Mucosa of gallbladder (tissue), 1 donor: ENCODE results near the gene GRID1. TPM values are rescaled to one million over a fixed set of nuclear protein-coding genes. Genes with fewer than 3 reads are reported as not detected.
"Not testable (repeated sequence)": the region's sequence is repeated elsewhere in the genome, so short reads cannot be mapped to it uniquely, and the experiment has no call there.

Experiments used
- DNase-seq: peaks from one replicate; pipeline ENCODE4 v3.0.0-alpha.2; 2020; ENCODE audit warnings: low spot score
- total RNA-seq: library from RNA; stranded (reverse); gene quantifications from one replicate; pipeline ENCODE4 v1.2.1, GENCODE V29; 2021
- donor health status: DM: no; HTN: no; CAD: no.

Gene GRID1
- total RNA-seq, 1 donor from 2014 or later: 6.3 TPM

DNA sequence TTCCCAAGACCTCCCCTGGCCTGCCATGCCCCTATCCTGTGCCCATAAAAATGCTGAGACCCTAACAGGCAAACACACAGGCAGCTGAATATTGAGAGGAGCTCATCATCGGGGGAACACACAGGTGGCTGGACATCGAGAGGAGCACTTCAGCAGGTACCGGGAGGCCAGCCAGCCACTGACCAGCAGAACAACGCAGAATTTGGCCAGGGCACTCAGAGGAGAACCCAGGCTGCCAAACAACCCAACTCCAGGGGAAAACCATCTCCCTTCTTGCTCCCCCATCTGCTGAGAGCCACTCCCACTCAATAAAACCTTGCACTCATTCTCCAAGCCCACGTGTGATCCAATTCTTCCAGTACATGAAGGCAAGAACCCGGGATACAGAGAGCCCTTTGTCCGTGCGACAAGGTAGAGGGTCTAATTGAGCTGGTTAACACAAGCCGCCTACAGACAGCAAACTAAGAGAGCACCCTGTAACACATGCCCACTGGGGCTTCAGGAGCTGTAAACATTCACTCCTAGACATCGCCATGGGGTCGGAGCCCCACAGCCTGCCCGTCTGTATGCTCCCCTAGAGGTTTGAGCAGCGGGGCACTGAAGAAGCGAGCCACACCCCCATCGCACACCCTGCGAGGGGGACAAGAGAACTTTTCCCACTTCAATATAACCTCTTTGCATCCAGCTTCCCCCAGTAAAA lies 258.8 kb downstream of the GRID1 start:
- DNase-seq: not testable (repeated sequence)

DNA sequence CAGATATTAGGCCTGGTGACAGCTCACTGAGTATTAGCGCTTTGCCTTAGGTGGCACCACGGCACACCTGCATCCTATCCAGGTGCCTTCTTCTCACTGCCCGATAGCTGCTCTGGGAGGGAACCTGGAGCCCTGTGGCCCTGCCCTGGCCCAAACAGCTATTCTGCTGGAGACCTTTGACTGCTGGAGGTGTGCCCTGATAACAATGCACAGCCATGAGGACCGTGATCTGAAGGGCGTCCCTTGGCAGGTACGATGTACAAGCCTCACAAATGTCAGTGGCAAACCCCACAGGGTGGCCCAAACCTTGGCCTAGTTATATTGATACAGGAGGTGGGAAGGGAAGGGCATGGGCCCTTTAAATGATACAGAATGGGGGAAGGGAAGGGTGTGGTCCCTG lies 259.5 kb downstream of the GRID1 start:
- DNase-seq: no peak

DNA sequence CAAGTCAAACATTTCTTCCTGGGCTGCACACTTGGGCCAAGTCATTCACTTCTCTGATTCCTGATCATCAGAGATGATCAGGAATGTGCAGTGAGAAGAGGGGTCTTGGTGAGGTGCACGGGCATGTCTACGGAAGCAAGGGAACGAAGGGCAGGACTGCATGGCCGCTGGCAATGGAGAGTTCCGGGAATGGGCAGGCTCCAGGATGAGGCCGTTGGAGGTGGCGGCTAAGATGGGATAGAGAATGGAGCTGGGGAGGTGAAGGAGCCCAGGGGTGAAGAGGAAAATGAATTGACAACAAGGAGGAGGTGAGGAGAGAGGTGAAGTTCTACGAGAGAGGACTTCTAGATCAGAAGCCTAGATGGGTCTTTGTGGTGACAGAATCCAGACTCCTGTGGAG lies 260.0 kb downstream of the GRID1 start:
- no peak for DNase-seq

DNA sequence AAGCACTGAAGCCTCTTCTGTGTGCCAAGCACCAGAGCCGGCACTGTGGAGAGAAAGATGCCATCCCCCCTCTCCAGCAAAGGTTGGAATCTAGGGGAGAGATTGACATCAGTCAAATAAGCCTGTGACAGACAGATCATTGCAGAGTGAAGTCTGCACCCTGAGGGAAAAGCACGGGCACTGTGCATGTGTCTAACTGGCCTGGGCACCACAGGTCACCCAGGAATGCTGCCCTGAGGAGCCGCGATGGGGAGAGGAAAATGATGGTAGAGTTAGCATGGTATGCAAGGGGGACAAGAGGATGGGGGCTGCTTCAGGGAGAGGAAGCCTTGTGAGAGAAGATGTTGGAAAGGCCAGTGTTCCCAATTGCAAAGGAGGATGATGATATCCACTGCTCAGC lies 261.0 kb downstream of the GRID1 start:
- DNase-seq: no peak

DNA sequence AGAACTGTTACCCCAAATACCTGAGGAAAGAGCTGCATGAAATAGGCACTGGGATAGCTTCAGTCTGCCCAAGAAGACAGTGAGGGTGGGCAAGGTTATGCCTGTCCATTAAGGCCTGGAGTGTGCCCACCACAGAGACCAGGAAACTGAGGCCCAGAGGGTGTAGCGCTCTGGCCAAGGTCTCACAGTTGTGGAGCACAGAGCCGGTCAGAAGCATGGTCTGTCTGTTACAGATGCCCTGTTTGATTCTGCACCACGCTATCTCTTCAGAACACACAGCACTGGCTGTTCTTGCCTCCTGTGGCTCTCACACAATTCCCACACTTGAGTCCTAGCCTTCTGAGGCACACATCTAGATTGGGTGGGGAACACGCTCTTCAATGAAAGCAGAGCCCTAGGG lies 261.4 kb downstream of the GRID1 start:
- DNase-seq: no peak

DNA sequence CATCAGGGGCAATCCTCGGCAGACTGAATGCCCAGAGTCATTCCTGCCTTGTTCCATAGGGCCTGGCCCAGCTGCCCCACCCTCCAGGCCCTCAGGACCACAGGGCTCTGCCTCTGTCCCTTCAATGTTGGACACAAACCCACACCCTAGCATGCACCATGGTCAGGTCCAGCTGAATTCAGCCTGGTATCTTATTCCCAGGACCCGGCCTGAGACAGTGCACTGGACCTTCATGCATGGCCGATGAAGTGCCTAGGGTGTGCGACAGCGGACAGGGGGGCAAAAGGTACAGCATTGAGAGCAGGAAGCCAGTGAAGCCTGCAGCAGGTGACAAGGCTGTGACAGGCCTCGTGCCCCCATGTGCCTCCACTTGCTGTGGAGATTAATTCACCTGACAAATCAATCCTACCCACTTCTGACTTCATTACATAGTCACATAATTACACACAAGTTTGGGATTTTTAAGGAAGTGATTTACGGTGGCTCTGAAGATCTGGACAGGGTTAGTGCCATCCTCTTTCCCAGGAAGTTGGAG lies 261.9 kb downstream of the GRID1 start:
- no peak for DNase-seq

DNA sequence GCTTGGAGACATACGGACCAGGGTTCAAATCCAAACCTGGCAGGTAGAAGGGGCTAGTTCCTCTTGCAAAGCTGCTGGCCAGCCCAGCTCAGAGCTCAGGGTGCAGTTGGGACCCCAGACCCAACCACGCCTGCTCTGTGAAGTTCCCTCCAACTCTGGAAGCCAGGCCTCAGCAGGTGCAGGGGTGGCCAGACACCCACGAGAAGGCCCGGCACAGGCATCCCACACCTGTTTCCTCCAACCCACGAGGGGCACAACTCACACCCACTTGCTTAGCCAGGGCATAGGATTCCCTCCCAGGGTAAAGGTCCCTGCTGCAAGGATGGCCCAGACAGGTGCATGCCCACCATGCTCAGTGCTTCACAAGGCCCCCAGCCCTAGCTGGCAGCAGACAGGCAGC lies 262.4 kb downstream of the GRID1 start:
- no peak for DNase-seq

DNA sequence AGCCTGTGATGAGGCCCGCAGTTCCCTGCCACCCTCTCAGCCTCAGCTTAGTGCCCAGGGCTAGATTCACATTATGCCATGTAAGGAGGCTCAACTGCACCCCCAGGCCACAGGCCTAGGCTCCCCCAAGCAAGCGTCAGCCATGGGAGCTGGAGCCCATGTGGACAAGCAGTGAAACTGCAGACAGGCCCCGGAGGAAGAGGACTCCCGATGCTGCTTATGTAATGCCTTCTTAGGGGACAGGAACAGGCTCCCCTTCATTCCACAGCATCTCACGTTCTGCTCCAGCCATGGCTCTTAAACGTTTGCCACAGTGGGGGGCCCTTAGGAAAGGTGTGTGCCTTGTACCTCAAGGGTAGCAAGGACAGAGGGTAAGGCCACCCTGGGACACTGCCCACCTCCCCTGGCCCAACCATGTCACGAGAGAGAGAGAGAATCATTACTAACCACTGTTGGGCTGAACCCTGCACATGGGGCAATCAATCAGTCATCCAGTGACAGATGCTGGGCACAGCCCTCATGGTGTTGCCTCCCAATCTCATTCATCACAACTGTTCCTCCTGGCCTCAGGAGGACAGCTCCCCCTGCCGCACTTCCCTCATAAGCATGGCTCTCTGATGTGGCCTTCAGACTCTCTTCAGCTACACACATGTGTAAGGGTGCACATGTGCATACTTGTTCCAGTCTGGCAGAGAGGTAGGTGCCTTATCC lies 263.0 kb downstream of the GRID1 start:
- DNase-seq: no peak

DNA sequence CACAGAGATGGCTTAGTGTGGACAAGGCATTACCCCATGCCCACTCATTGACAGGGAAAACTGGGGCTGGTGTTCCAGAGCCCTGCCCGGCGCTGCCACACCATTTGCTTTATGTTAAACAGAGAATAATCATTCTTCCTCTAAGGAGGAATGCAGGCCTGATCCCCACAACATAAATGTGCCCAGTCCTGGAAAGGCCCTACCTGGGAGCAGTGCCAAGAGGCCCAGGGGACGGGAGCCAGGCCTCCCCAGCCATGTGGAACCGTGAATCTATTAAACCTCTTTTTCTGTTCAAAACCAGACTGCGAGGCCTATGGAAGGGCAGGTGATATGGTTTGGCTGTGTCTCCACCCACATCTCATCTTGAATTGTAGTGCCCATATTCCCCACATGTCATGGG lies 264.1 kb downstream of the GRID1 start:
- DNase-seq: no peak

DNA sequence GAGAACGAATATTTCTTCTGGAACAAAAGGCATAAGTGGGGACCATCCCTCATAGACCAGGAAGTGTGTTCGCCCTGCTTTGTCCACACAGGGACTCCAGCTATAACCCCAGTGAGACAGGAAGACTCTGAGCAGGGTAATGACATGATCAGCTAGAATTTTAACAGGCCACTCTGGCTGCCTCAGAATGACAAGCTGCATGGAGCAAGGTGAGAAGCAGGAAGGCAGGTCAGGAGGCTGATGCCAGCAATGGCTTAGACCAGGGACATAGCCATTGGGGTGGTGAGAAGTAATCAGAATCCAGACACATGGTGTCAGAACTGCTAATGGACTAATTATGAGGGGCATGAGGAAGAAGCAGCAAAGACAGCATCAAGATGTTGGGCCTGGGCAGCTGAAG lies 264.6 kb downstream of the GRID1 start:
- no peak for DNase-seq

DNA sequence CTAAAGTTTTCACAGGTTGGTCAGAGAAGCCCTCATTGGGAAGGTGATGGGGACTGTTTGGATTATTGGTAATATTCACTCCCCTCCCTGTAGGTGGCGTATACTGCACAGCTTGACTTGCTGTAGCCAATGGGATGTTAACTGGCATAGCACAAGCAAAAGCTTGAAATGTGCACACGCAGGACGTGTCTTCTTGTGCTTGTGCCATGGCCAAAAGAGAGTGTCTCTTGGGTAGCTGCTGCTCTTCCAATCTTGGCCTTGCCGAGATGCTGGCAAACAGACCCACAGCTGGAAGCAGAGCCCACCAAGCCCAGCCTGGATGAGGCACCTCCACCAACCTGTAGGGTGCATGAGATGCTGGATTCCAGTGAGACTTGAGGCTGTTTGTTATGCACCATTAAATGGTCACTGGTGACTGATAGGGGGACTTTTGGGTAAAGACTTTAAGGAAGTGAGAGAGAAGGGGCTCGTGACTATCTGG lies 266.0 kb downstream of the GRID1 start:
- DNase-seq: no peak

DNA sequence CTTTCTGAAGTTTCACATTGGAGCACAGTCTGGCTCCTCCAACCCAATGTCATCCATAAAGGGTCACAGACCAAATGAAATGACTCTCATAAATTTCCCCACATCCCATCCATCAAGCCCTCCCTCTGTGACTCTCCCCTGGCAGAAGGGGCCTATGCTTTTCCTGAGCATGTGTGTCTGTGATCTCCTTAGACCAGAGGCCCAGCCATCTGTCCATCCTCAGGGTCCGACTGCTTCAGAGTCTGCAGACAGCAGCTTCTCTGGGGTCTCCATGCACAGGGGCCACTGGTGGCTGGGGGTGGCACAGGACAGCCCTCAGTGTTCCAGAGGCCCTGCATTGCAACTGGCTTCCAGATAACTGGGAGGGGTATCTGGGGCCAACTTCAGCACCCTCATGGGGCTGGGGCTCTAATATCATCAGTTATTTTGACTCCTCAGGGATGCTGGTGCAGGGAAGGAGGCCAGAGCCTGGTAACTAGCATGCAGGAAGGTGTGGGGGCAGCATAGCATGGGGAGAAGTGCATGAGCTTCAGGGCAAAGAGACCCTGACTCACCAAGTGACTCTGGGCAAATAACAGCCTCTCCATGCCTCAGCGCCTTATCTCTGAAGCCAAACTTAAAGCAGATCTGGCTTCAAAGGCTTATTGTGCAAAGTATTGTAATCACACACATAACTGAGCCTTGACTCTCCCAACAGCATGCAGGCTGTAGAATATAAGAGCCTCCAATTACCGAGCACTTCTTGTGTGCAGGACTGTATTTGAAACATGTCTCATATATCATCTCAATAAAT lies 266.9 kb downstream of the GRID1 start:
- no peak for DNase-seq

DNA sequence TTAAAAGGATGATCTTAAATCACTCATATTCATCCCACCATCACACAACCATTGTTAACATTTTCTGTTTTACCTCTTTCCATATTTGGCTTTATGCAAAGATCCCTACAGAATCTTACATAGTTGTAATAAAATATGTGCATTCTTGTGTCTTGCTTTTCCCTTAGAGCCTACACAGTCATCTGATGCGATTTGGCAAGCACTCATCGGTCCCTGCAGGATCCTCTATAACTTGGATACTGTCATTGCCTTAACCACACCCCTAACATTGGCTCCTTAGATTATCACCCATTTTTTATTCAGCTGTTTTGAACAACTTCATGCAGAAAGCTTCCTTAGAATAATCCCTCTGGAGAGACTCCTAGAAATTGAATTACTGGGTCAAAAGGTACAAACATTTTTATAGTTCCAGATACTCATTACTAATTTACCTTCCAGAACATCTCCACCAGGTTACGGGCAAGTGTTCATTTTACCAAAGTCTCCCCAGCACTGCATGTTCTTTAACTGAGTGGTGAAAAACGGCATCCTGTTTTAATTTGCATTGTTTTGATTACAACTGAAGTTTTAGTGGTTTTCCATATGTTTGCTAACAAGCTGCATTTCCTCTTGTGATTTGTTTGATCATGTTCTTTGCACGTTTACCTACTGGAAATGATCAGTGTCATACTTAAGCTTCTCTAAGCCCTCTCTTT lies 268.3 kb downstream of the GRID1 start:
- no peak for DNase-seq

DNA sequence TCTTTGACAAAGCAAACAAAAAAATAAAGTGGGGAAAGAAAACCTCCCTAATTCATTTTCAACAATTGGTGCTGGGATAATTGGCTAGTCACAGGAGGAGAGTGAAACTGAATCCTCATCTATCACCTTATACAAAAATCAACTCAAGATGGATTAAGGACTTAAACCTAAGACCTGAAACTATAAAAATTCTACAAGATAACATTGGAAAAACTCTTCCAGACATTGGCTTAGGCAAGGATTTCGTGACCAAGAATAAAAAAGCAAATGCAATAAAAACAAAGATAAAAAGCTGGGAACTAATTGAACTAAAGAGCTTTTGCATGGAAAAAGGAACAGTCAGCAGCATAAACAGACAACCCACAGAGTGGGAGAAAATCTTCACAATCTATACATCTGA lies 271.5 kb downstream of the GRID1 start:
- not testable (repeated sequence) for DNase-seq

DNA sequence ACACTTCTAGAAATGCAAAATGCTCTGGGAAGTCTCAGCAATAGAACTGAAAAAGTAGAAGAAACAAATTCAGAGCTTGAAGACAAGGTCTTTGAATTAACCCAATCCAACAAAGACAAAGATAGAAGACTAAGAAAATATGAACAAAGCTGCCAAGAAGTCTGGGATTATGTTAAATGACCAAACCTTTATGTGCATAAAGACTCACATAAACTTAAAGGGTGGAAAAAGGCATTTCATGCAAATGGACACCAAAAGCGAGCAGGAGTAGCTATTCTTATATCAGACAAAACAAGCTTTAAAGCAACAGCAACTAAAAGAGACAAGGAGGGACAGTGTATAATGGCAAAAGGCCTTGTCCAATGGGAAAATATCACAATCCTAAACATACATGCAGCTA lies 274.3 kb downstream of the GRID1 start:
- not testable (repeated sequence) for DNase-seq

DNA sequence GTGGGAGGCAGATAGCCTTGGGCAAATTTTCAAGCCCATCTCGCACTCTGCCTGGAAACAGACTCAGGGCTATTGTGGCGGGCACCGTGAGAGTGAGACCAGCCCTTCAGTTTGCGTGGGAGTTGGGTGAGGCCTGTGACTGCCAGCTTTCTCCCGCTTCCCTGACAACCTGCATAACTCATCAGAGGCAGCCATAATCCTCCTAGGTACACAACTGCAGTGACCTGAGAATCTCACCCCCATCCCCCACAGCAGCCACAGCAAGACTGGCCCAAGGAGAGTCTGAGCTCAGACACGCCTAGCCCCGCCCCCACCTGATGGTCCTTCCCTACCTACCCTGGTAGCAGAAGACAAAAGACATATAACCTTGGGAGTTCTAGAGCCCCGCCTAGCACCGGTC lies 275.4 kb downstream of the GRID1 start:
- no peak for DNase-seq

DNA sequence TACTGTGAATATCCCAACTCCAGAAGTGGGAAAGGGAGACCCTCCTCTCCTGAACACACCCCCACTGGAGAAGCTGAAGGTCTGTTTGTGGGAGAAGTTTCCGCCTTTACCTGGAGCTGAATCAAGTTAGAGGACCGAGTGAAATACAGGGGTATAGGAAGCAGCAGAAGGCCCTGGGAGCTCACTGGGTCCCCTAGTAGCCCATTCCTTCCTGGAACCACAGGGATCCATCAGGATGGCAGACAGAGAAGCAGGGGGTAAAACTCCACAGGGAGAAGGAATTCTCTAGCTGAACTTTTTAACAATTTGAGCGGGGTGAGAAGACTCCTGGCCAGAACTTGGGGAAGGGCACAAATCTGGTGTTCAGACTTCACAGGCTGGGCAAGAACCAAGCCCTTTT lies 275.8 kb downstream of the GRID1 start:
- DNase-seq: no peak

DNA sequence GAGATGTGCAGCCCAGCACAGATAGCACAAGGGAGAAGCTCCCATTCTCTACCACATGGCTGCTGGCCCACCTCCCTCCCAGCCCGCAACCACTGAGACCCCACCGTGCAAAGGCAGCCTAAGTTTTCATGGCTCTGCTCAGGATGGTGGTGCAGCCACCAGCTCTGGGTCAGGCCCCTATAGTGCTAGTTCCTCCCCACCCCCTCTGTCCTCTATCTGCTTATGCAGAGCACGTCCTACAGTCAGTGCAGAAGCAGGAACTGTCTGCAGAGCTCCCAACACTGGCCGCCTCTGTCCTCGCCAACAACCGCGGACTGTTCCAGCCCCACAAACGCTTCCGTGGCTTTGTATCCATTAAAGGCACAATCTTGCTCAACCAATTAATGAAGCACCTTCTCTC lies 278.9 kb downstream of the GRID1 start:
- DNase-seq: no peak

DNA sequence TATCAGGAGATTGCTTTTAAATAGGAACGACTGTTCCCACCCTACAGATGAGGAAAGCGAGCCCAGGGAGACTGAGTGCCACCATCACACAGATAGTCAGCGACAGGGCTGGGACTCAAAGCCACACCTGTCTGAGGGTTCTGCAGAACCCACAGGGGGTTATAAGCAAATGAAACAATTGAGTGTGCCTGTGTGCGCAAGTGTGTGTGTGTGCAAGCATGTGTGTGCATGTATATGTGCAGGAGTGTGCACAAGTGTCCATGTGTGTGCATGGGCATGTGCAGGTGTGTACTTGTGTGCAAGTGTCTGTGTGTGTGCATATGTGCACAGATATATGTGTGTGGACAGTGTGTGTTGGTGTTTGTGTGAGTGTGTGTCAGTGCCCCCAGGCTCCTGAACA lies 280.2 kb downstream of the GRID1 start:
- DNase-seq: no peak

DNA sequence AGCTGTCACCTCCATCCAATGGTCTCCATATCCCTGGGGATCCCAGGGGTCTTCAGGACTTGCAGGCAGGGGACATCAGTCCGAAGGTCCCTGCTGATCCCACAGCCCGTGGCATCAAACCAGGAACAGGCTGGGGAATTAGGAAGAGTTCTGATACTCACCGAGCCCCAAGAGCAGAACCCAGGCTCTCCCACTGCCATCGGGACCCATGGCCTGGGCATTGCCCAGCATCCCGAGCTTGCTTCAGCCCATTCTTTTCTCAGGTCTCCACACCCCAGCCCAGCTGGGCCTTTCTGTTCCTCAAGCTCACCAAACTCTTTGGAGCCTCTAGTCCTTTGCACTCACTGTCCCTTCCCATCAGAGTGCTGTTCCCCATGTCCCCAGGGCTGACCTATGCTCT lies 280.9 kb downstream of the GRID1 start:
- DNase-seq: no peak

DNA sequence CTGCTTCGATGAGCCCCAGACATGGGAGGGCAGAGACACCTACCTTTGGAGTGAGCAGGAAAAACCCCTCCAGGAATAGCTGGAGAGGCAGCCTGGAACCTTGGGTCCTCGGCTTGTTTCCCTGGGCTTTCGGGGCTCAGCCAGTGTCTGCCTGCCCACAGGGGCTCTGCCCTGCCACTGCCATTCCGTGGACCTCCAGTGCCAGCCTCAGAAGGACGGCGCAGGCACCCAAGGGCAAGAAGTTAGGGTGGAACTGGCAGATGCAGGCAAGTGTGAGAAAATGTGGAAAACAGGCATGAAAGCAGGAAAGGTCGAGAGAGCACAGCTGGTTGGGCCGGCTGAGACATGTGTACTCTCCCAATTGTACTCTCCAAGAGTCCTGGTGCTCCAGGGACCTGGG lies 281.5 kb downstream of the GRID1 start:
- no peak for DNase-seq

DNA sequence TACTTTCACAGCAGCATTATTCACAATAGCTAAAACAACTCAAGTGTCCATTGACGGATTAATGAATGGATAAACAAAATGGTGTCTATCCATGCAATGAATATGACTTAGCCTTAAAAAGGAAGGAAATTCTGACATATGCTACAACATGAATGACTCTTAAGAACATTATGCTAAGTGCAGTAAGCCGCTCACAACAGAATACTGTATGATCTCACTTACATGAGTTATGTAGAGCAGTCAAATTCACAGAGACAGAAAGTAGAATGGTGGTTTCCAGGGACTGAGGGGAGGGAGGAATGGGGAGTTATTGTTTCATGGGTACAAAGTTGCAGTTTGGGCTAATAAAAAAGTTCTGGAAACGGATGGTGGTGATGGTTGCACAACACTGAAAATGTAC lies 282.0 kb downstream of the GRID1 start:
- DNase-seq: no peak
